OCI-LY1 (cell line): Measurements from ENCODE around the gene CYP20A1.
"Not testable (repeated sequence)": the region's sequence is repeated elsewhere in the genome, so short reads cannot be mapped to it uniquely, and the experiment has no call there.

Source experiments
- H2AFZ ChIP-seq: fragments of 200-600 bp; sonication (generic), shearing (Covaris generic); 2 replicates; pipeline ENCODE4 v1.6.0; 2014; ENCODE audit warnings: antibody characterized with exemption, mild to moderate bottlenecking, low read length
- H3F3A ChIP-seq: fragments of 200-600 bp; sonication (generic), shearing (Covaris generic); 2 replicates; pipeline ENCODE4 v1.6.0; 2014; ENCODE audit warnings: mild to moderate bottlenecking, antibody characterized with exemption, low read length, moderate library complexity; ENCODE audit not compliant: insufficient read depth
- H3K27ac ChIP-seq: fragments of 200-600 bp; sonication (generic); 2 replicates; pipeline ENCODE4 v1.5.1; 2014; ENCODE audit warnings: low read length, mixed run types, mild to moderate bottlenecking, low read depth; ENCODE audit not compliant: poor library complexity, severe bottlenecking
- H3K27me3 ChIP-seq: fragments of 200-600 bp; sonication (generic); 2 replicates; pipeline ENCODE4 v1.6.0; 2014; ENCODE audit warnings: antibody characterized with exemption, mild to moderate bottlenecking, low read length, moderate library complexity; ENCODE audit not compliant: insufficient read depth
- H3K36me3 ChIP-seq: fragments of 200-600 bp; sonication (generic); 2 replicates; pipeline ENCODE4 v1.6.1; 2014; ENCODE audit warnings: mild to moderate bottlenecking, antibody characterized with exemption, low read length, moderate library complexity, mixed read lengths; ENCODE audit not compliant: insufficient read depth
- H3K4me1 ChIP-seq: fragments of 200-600 bp; sonication (generic); 2 replicates; pipeline ENCODE4 v1.5.1; 2014; ENCODE audit warnings: mild to moderate bottlenecking, low read length, moderate library complexity; ENCODE audit not compliant: insufficient read depth, severe bottlenecking
- H3K4me2 ChIP-seq: fragments of 200-600 bp; sonication (generic), shearing (Covaris generic); 2 replicates; pipeline ENCODE4 v1.6.1; 2014; ENCODE audit warnings: low read length
- H3K4me3 ChIP-seq: fragments of 200-600 bp; sonication (generic); 2 replicates; pipeline ENCODE4 v1.5.1; 2014; ENCODE audit warnings: low read length, low read depth, mild to moderate bottlenecking, mixed read lengths; ENCODE audit not compliant: poor library complexity, severe bottlenecking
- H3K79me2 ChIP-seq: fragments of 200-600 bp; shearing (Covaris generic); 2 replicates; pipeline ENCODE4 v1.6.1; 2016; ENCODE audit warnings: mixed run types, low read length, mixed read lengths; ENCODE audit not compliant: insufficient read depth
- H3K9ac ChIP-seq: fragments of 200-600 bp; sonication (generic), shearing (Covaris generic); 2 replicates; pipeline ENCODE4 v1.6.1; 2014; ENCODE audit warnings: mild to moderate bottlenecking, low read length, mixed read lengths
- H3K9me2 ChIP-seq: fragments of 200-600 bp; sonication (generic), shearing (Covaris generic); 2 replicates; pipeline ENCODE4 v1.6.1; 2014; ENCODE audit warnings: low read depth, mild to moderate bottlenecking, low read length, mixed read lengths
- H3K9me3 ChIP-seq: fragments of 200-600 bp; shearing (Covaris generic); 2 replicates; pipeline ENCODE4 v1.6.1; 2014; ENCODE audit warnings: low read length, mixed read lengths
- H4K20me1 ChIP-seq: fragments of 200-600 bp; sonication (generic), shearing (Covaris generic); 2 replicates; pipeline ENCODE4 v1.6.0; 2016; ENCODE audit warnings: mild to moderate bottlenecking, low read length; ENCODE audit not compliant: insufficient read depth
- CTCF ChIP-seq: fragments of 200-600 bp; sonication (generic), shearing (Covaris generic); IDR thresholded peaks from 2 replicates; pipeline ENCODE4 v1.5.1; 2017; ENCODE audit warnings: mild to moderate bottlenecking, antibody characterized with exemption, low read length, moderate library complexity, mixed read lengths
- EZH2 ChIP-seq: fragments of 200-600 bp; sonication (generic), shearing (Covaris generic); IDR thresholded peaks from 2 replicates; pipeline ENCODE4 v1.8.0; 2017; ENCODE audit warnings: borderline replicate concordance, mixed run types, mild to moderate bottlenecking, antibody characterized with exemption, low read length, moderate library complexity, mixed read lengths

The CYP20A1 gene

GRCh38 chr2:203209538-203209937 lies 29.3 kb upstream of the CYP20A1 start:
- Histone ChIP-seq H2AFZ (no peak overlapping the region), H3K9ac (no peak overlapping the region), H3K9me2 (no peaks in the 10 kb centered on the region), H3F3A (no peaks in the 10 kb centered on the region), H3K27ac (no peak overlapping the region), H3K4me1 (no peaks in the 10 kb centered on the region), H3K79me2 (no peaks in the 10 kb centered on the region), H4K20me1 (no peaks in the 10 kb centered on the region), H3K4me3 (no peak overlapping the region), H3K36me3 (no peaks in the 10 kb centered on the region), H3K27me3 (no peaks in the 10 kb centered on the region), H3K4me2 (no peak overlapping the region), H3K9me3 (no peaks in the 10 kb centered on the region)
- TF ChIP-seq EZH2 = no peak
- no peak for TF ChIP-seq CTCF

GRCh38 chr2:203225423-203226039 lies 13.3 kb upstream of the CYP20A1 start:
- H2AFZ ChIP-seq = no peak overlapping the region
- no peaks in the 10 kb centered on the region for H3K4me1 ChIP-seq
- no peaks in the 10 kb centered on the region for H3K27me3 ChIP-seq
- no peaks in the 10 kb centered on the region for H4K20me1 ChIP-seq
- H3K79me2 ChIP-seq = no peaks in the 10 kb centered on the region
- H3K36me3 ChIP-seq = no peaks in the 10 kb centered on the region
- H3K27ac ChIP-seq = no peak overlapping the region
- TF ChIP-seq CTCF = peak; percentile 73
- no peak for TF ChIP-seq EZH2
- H3K4me2 ChIP-seq = no peak overlapping the region
- no peak overlapping the region for H3K4me3 ChIP-seq
- H3K9ac ChIP-seq = no peak overlapping the region
- H3F3A ChIP-seq = no peaks in the 10 kb centered on the region
- no peaks in the 10 kb centered on the region for H3K9me2 ChIP-seq
- no peaks in the 10 kb centered on the region for H3K9me3 ChIP-seq

- not testable (repeated sequence) for H3K4me1 ChIP-seq, H3F3A ChIP-seq, H3K27me3 ChIP-seq, H3K36me3 ChIP-seq, H3K9me2 ChIP-seq, H2AFZ ChIP-seq, H3K4me2 ChIP-seq, H3K9ac ChIP-seq, H3K79me2 ChIP-seq, H4K20me1 ChIP-seq, H3K9me3 ChIP-seq, H3K4me3 ChIP-seq, H3K27ac ChIP-seq
Measured at GRCh38 chr2:203229674-203230073, 9.1 kb upstream of the CYP20A1 start.
